ENCODE data around the gene FMN1.

Gene FMN1

DNA sequence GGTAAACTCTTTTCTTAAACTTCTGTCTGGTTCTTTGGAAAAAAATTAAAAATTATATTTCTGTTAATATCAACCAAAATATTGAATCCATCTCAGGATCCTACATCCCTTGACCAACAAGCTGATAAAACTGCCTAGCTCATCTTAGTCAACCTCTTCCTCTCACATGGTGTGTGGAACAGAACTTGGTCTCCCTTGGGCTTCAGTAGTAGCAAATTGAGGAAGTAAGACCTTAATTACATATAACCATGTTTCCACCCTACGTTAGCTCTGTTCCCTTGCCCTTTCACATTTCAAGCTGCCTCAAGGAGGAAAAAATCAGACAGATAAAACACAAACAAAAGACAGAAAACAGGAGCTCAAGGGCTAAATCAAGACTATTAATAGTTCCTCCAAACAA is 360.4 kb downstream of the FMN1 start:
- Histone ChIP-seq H3K79me2 (ENCODE audit: control insufficient read depth, low read length) (no peaks in the 10 kb centered on the region), H3F3A (ENCODE audit: control insufficient read depth, insufficient read depth) (no peaks in the 10 kb centered on the region), H3K9me2 (replicated peaks; ENCODE audit: control insufficient read depth, low read length) (no peaks in the 10 kb centered on the region), H3K36me3 (ENCODE audit: control insufficient read depth, low read length) (no peaks in the 10 kb centered on the region), H3K9me3 (ENCODE audit: control insufficient read depth, insufficient read depth, low read length) (no peaks in the 10 kb centered on the region), H3K27me3 (ENCODE audit: control insufficient read depth, low read length) (peaks cover 7% of the 10 kb centered on the region; the same call in 1 of the 2 replicates), H4K20me1 (ENCODE audit: control insufficient read depth, insufficient read depth, low read depth, low read length) (no peaks in the 10 kb centered on the region), H3K4me1 (ENCODE audit: control insufficient read depth, low read length) (0 out of 2 replicates have a peak, but pooled peaks cover 2% of the 10 kb centered on the region), H3K4me3 (ENCODE audit: low read length) (no peak overlapping the region), H3K27ac (ENCODE audit: low read depth, low read length) (no peak overlapping the region), H3K4me2 (ENCODE audit: low read length) (no peak overlapping the region)
- no peak for TF ChIP-seq EZH2phosphoT487 (IDR thresholded peaks at IDR 0.05; ENCODE audit: borderline replicate concordance, low read length)
- TF ChIP-seq, protein P1, sequence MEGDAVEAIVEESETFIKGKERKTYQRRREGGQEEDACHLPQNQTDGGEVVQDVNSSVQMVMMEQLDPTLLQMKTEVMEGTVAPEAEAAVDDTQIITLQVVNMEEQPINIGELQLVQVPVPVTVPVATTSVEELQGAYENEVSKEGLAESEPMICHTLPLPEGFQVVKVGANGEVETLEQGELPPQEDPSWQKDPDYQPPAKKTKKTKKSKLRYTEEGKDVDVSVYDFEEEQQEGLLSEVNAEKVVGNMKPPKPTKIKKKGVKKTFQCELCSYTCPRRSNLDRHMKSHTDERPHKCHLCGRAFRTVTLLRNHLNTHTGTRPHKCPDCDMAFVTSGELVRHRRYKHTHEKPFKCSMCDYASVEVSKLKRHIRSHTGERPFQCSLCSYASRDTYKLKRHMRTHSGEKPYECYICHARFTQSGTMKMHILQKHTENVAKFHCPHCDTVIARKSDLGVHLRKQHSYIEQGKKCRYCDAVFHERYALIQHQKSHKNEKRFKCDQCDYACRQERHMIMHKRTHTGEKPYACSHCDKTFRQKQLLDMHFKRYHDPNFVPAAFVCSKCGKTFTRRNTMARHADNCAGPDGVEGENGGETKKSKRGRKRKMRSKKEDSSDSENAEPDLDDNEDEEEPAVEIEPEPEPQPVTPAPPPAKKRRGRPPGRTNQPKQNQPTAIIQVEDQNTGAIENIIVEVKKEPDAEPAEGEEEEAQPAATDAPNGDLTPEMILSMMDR (IDR thresholded peaks at IDR 0.05; ENCODE audit: low read depth, low read length, poor library complexity, severe bottlenecking) = no peak

DNA sequence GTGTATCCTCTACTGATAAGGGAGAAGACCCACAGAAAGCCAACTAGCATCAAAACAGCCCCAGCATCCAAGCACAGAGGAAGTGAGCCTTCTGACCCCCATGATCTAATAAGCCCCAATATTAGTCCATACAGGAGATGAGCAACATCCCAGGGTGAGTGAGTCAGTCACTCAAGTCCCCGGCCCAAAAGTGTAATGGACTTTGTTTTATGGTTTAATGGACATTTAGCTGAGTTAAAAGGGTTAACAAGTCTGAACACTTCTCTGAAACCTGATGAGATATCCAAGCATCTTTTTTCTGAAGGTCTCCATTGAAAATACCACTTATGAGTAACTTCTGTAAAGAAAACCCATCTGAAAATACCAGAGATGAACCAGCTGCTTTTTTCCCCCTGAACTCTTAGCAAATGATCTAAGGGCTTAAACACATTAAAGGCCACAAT is 361.1 kb downstream of the FMN1 start:
- Histone ChIP-seq H3K36me3 (ENCODE audit: control insufficient read depth, low read length) (no peaks in the 10 kb centered on the region), H3K79me2 (ENCODE audit: control insufficient read depth, low read length) (no peaks in the 10 kb centered on the region), H3F3A (ENCODE audit: control insufficient read depth, insufficient read depth) (no peaks in the 10 kb centered on the region), H3K9me2 (replicated peaks; ENCODE audit: control insufficient read depth, low read length) (no peaks in the 10 kb centered on the region), H3K9me3 (ENCODE audit: control insufficient read depth, insufficient read depth, low read length) (no peaks in the 10 kb centered on the region), H3K4me1 (ENCODE audit: control insufficient read depth, low read length) (0 out of 2 replicates have a peak, but pooled peaks cover 2% of the 10 kb centered on the region), H3K27me3 (ENCODE audit: control insufficient read depth, low read length) (peaks cover 7% of the 10 kb centered on the region; the same call in 1 of the 2 replicates), H4K20me1 (ENCODE audit: control insufficient read depth, insufficient read depth, low read depth, low read length) (no peaks in the 10 kb centered on the region), H3K4me2 (ENCODE audit: low read length) (no peak overlapping the region), H3K27ac (ENCODE audit: low read depth, low read length) (no peak overlapping the region), H3K4me3 (ENCODE audit: low read length) (no peak overlapping the region)
- TF ChIP-seq, protein P1 (IDR thresholded peaks at IDR 0.05; ENCODE audit: low read depth, low read length, poor library complexity, severe bottlenecking) = no peak
- TF ChIP-seq EZH2phosphoT487 (IDR thresholded peaks at IDR 0.05; ENCODE audit: borderline replicate concordance, low read length) = no peak

DNA sequence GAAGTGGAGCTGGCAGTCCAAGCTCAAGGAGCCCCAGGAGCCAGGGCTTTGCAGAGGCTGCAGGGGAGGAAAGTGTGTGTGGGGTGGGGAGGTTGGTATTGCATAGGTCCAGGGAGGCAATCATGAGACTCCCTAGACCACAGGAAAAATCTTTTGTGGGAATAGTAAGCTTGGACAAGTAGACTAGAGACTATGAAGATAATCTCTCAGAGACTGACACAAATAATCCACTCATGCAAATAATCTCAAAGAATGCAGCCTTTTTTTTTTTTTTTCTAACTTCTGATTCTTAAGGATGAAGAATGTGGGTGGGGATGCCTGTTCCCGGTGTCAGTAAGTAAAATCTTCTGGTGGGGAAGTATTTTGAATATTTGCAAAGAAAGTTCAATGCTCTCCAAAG is 363.0 kb downstream of the FMN1 start:
- H3K27ac ChIP-seq (ENCODE audit: low read depth, low read length) = no peak overlapping the region
- TF ChIP-seq, protein P1 (IDR thresholded peaks at IDR 0.05; ENCODE audit: low read depth, low read length, poor library complexity, severe bottlenecking) = no peak
- TF ChIP-seq EZH2phosphoT487 (IDR thresholded peaks at IDR 0.05; ENCODE audit: borderline replicate concordance, low read length) = no peak
- no peaks in the 10 kb centered on the region for H3K36me3 ChIP-seq (ENCODE audit: control insufficient read depth, low read length)
- no peaks in the 10 kb centered on the region for H3K79me2 ChIP-seq (ENCODE audit: control insufficient read depth, low read length)
- H3K4me2 ChIP-seq (ENCODE audit: low read length) = no peak overlapping the region
- H3K9me2 ChIP-seq (replicated peaks; ENCODE audit: control insufficient read depth, low read length) = no peaks in the 10 kb centered on the region
- H3K4me3 ChIP-seq (ENCODE audit: low read length) = no peak overlapping the region
- H3K4me1 ChIP-seq (ENCODE audit: control insufficient read depth, low read length) = 0 out of 2 replicates have a peak, but pooled peaks cover 2% of the 10 kb centered on the region
- H3F3A ChIP-seq (ENCODE audit: control insufficient read depth, insufficient read depth) = no peaks in the 10 kb centered on the region
- H3K27me3 ChIP-seq (ENCODE audit: control insufficient read depth, low read length) = peaks cover 7% of the 10 kb centered on the region; the same call in 1 of the 2 replicates
- no peaks in the 10 kb centered on the region for H3K9me3 ChIP-seq (ENCODE audit: control insufficient read depth, insufficient read depth, low read length)
- no peaks in the 10 kb centered on the region for H4K20me1 ChIP-seq (ENCODE audit: control insufficient read depth, insufficient read depth, low read depth, low read length)

Measured in DOHH2 (cell line).